HepG2 (cell line): Measurements from ENCODE around the gene RGS13. TPM values are rescaled to one million over a fixed set of nuclear protein-coding genes. Genes with fewer than 3 reads are reported as not detected.

Experiments
- CBX2 ChIP-seq, 2 experiments: fragments of 200-600 bp in 1 of 2; sonication (generic); formaldehyde crosslinking in 1 of 2; IDR thresholded peaks; 2 replicates each; pipeline versions ENCODE4 v1.7.0 to v1.8.1; 2018 to 2022; ENCODE audit warnings: low read depth in 2 of 2, low read length in 1 of 2, mild to moderate bottlenecking in 1 of 2, missing genetic modification reagents in 1 of 2
- JDP2 ChIP-seq: sonication (generic); formaldehyde crosslinking; IDR thresholded peaks from 2 replicates; pipeline ENCODE4 v1.8.1; 2022; ENCODE audit warnings: missing genetic modification reagents, borderline replicate concordance
- MAFK ChIP-seq, 2 experiments: IDR thresholded peaks in 1 of 2; conservative IDR thresholded peaks in 1 of 2; 2 replicates each; pipeline ENCODE4 v1.6.1; 2011; ENCODE audit warnings: improper control_type of control experiment in 2 of 2, low read length in 2 of 2
- MED13 ChIP-seq: sonication (generic); formaldehyde crosslinking; IDR thresholded peaks from 2 replicates; pipeline ENCODE4 v1.5.0; 2020; ENCODE audit warnings: missing genetic modification reagents
- MLLT10 ChIP-seq: sonication (generic); formaldehyde crosslinking; IDR thresholded peaks from 2 replicates; pipeline ENCODE4 v1.4.0; 2020; ENCODE audit warnings: missing genetic modification reagents
- NCOA2 ChIP-seq: sonication (generic); formaldehyde crosslinking; IDR thresholded peaks from 2 replicates; pipeline ENCODE4 v1.8.0; 2022; ENCODE audit warnings: inconsistent platforms
- PCBP1 ChIP-seq: fragments of 200-400 bp; formaldehyde crosslinking; IDR thresholded peaks from 2 replicates; pipeline ENCODE4 v1.6.1; 2017; ENCODE audit warnings: mild to moderate bottlenecking, low read depth, low read length, borderline replicate concordance
- PITX1 ChIP-seq: sonication (generic); formaldehyde crosslinking; IDR thresholded peaks from 2 replicates; pipeline ENCODE4 v1.5.1; 2020; ENCODE audit warnings: mild to moderate bottlenecking, missing genetic modification reagents
- POLR2AphosphoS2 ChIP-seq: IDR thresholded peaks from 2 replicates; pipeline ENCODE4 v1.6.1; 2011; ENCODE audit warnings: low read depth, low read length, improper control_type of control experiment
- SETDB1 ChIP-seq: sonication (generic); formaldehyde crosslinking; IDR thresholded peaks from 2 replicates; pipeline ENCODE4 v1.5.1; 2020; ENCODE audit warnings: missing genetic modification reagents, mild to moderate bottlenecking, borderline replicate concordance
- SKI ChIP-seq: fragments of 450-650 bp; IDR thresholded peaks from one replicate; pipeline ENCODE4 v1.6.1; 2018; ENCODE audit warnings: mild to moderate bottlenecking; ENCODE audit not compliant: partially characterized antibody
- SOX13 ChIP-seq, 3 experiments: fragments of 450-650 bp in 1 of 3; sonication (generic) in 1 of 3; formaldehyde crosslinking in 1 of 3; IDR thresholded peaks in 2 of 3; conservative IDR thresholded peaks in 1 of 3; 2 replicates each; pipeline versions ENCODE4 v1.5.0 to v1.6.1; 2016 to 2020; ENCODE audit warnings: antibody characterized with exemption in 1 of 3, mild to moderate bottlenecking in 1 of 3, missing compliant biosample characterization in 1 of 3, missing genetic modification reagents in 1 of 3, moderate library complexity in 1 of 3
- SOX5 ChIP-seq: IDR thresholded peaks from 2 replicates; pipeline ENCODE4 v1.6.1; 2016; ENCODE audit warnings: borderline replicate concordance
- YEATS4 ChIP-seq: sonication (generic); formaldehyde crosslinking; IDR thresholded peaks from 2 replicates; pipeline ENCODE4 v1.4.0; 2020; ENCODE audit warnings: missing genetic modification reagents, borderline replicate concordance
- ZFP90 ChIP-seq: sonication (generic); formaldehyde crosslinking; IDR thresholded peaks from 2 replicates; pipeline ENCODE4 v1.8.0; 2022; ENCODE audit warnings: missing genetic modification reagents, mild to moderate bottlenecking, inconsistent platforms, borderline replicate concordance
- ZNF460 ChIP-seq: sonication (generic); formaldehyde crosslinking; IDR thresholded peaks from 2 replicates; pipeline ENCODE4 v1.5.1; 2020; ENCODE audit warnings: missing genetic modification reagents, mild to moderate bottlenecking, borderline replicate concordance
- ZSCAN30 ChIP-seq: sonication (generic); formaldehyde crosslinking; IDR thresholded peaks from 2 replicates; pipeline ENCODE4 v1.5.0; 2020; ENCODE audit warnings: mild to moderate bottlenecking, missing genetic modification reagents
- polyA plus RNA-seq, 8 experiments: library from polyadenylated mRNA; depleted of rRNA in 3 of 8; stranded (reverse) in 7 of 8; unstranded in 1 of 8; fragments of >200 nt; fragmentation: Illumina TruSeq in 4 of 8; extraction: Trizol in 4 of 8; gene quantifications; 2 replicates each; pipeline versions ENCODE4 v1.2.1 to v1.2.3, GENCODE V29; 2011 to 2016; ENCODE audit warnings: low read depth in 4 of 8, missing spikeins in 1 of 8, mixed read lengths in 1 of 8; ENCODE audit not compliant: insufficient read depth in 1 of 8
- total RNA-seq, 5 experiments: library from RNA; depleted of rRNA; stranded (reverse); fragments of >200 nt; fragmentation: Illumina TruSeq; extraction: Trizol; gene quantifications; 2 replicates each; pipeline ENCODE4 v1.2.3, GENCODE V29; 2016; ENCODE audit warnings: low read depth in 1 of 5
- TF ChIP-seq, protein P1 (sequence below): sonication (generic); formaldehyde crosslinking; IDR thresholded peaks from 2 replicates; pipeline ENCODE4 v1.5.0; 2020; ENCODE audit warnings: missing genetic modification reagents
- TF ChIP-seq, protein P2 (sequence below): sonication (generic); formaldehyde crosslinking; IDR thresholded peaks from 2 replicates; pipeline ENCODE4 v1.5.1; 2020; ENCODE audit warnings: mild to moderate bottlenecking, missing genetic modification reagents, borderline replicate concordance
- TF ChIP-seq, protein P3 (sequence below): sonication (generic); formaldehyde crosslinking; IDR thresholded peaks from 2 replicates; pipeline ENCODE4 v1.4.0; 2020; ENCODE audit warnings: missing genetic modification reagents

The RGS13 gene
- total and polyA plus RNA-seq, 2 of the 13 experiments (the other 11 are each of a cell fraction or from before 2014, with no cell fraction given) = not detected

DNA sequence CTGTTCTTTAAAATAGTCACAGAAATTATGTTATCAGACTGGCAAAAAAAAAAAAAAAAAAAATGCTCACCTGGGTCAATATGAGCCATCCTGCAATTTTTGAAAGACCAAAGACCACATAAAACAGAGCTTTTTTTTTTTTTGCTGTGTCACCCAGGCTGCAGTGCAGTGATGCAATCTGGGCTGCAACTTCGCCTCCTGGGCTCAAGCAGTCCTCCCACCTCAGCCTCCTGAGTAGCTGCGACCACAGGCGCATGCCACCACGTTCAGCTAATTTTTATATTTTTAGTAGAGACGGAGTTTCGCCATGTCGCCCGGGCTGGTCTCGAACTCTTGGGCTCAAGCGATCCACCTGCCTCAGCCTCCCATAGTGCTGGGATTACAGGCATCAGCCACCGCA is 62.8 kb downstream of the RGS13 start (continued):
- TF ChIP-seq, protein P1, sequence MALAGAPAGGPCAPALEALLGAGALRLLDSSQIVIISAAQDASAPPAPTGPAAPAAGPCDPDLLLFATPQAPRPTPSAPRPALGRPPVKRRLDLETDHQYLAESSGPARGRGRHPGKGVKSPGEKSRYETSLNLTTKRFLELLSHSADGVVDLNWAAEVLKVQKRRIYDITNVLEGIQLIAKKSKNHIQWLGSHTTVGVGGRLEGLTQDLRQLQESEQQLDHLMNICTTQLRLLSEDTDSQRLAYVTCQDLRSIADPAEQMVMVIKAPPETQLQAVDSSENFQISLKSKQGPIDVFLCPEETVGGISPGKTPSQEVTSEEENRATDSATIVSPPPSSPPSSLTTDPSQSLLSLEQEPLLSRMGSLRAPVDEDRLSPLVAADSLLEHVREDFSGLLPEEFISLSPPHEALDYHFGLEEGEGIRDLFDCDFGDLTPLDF (CRISPR knock-in tag) = no peak
- TF ChIP-seq SKI (peak; percentile 15), MLLT10 (CRISPR knock-in tag) (no peak), PITX1 (CRISPR knock-in tag) (0 out of 2 replicates have a peak, but pooled peaks have one; percentile 29), PCBP1 (no peak), MAFK (conservative IDR thresholded peaks at IDR 0.05 in 1 of 2, IDR thresholded peaks at IDR 0.05 in 1 of 2; ENCODE audit: low read length in 2 of 2) (peak; percentile 64 to 77), NCOA2 (peak; percentile 54; the same call in 1 of the 2 replicates), SETDB1 (CRISPR knock-in tag) (no peak), YEATS4 (CRISPR knock-in tag) (0 out of 2 replicates have a peak, but pooled peaks have one; percentile 28), ZNF460 (CRISPR knock-in tag) (peak; percentile 97), ZFP90 (CRISPR knock-in tag) (0 out of 2 replicates have a peak, but pooled peaks have one; percentile 30), POLR2AphosphoS2 (no peak), SOX5 (CRISPR knock-in tag) (peak; percentile 51; the same call in 1 of the 2 replicates), JDP2 (CRISPR knock-in tag) (no peak), CBX2 (IDR thresholded peaks at IDR 0.05; ENCODE audit: low read depth, low read length) (no peak), CBX2 (CRISPR knock-in tag; IDR thresholded peaks at IDR 0.05; ENCODE audit: low read depth) (no peak), ZSCAN30 (CRISPR knock-in tag) (no peak), MED13 (no peak), SOX13 (IDR thresholded peaks at IDR 0.05) (0 out of 2 replicates have a peak, but pooled peaks have one; percentile 10), SOX13 (CRISPR knock-in tag; conservative IDR thresholded peaks at IDR 0.05 in 1 of 2, IDR thresholded peaks at IDR 0.05 in 1 of 2) (peak in 1 of 2 experiments; percentile 56; a peak in 2 of 4 replicates)
- TF ChIP-seq, protein P2, sequence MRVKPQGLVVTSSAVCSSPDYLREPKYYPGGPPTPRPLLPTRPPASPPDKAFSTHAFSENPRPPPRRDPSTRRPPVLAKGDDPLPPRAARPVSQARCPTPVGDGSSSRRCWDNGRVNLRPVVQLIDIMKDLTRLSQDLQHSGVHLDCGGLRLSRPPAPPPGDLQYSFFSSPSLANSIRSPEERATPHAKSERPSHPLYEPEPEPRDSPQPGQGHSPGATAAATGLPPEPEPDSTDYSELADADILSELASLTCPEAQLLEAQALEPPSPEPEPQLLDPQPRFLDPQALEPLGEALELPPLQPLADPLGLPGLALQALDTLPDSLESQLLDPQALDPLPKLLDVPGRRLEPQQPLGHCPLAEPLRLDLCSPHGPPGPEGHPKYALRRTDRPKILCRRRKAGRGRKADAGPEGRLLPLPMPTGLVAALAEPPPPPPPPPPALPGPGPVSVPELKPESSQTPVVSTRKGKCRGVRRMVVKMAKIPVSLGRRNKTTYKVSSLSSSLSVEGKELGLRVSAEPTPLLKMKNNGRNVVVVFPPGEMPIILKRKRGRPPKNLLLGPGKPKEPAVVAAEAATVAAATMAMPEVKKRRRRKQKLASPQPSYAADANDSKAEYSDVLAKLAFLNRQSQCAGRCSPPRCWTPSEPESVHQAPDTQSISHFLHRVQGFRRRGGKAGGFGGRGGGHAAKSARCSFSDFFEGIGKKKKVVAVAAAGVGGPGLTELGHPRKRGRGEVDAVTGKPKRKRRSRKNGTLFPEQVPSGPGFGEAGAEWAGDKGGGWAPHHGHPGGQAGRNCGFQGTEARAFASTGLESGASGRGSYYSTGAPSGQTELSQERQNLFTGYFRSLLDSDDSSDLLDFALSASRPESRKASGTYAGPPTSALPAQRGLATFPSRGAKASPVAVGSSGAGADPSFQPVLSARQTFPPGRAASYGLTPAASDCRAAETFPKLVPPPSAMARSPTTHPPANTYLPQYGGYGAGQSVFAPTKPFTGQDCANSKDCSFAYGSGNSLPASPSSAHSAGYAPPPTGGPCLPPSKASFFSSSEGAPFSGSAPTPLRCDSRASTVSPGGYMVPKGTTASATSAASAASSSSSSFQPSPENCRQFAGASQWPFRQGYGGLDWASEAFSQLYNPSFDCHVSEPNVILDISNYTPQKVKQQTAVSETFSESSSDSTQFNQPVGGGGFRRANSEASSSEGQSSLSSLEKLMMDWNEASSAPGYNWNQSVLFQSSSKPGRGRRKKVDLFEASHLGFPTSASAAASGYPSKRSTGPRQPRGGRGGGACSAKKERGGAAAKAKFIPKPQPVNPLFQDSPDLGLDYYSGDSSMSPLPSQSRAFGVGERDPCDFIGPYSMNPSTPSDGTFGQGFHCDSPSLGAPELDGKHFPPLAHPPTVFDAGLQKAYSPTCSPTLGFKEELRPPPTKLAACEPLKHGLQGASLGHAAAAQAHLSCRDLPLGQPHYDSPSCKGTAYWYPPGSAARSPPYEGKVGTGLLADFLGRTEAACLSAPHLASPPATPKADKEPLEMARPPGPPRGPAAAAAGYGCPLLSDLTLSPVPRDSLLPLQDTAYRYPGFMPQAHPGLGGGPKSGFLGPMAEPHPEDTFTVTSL (CRISPR knock-in tag) = peak; percentile 64; the same call in 1 of the 2 replicates
- TF ChIP-seq, protein P3, sequence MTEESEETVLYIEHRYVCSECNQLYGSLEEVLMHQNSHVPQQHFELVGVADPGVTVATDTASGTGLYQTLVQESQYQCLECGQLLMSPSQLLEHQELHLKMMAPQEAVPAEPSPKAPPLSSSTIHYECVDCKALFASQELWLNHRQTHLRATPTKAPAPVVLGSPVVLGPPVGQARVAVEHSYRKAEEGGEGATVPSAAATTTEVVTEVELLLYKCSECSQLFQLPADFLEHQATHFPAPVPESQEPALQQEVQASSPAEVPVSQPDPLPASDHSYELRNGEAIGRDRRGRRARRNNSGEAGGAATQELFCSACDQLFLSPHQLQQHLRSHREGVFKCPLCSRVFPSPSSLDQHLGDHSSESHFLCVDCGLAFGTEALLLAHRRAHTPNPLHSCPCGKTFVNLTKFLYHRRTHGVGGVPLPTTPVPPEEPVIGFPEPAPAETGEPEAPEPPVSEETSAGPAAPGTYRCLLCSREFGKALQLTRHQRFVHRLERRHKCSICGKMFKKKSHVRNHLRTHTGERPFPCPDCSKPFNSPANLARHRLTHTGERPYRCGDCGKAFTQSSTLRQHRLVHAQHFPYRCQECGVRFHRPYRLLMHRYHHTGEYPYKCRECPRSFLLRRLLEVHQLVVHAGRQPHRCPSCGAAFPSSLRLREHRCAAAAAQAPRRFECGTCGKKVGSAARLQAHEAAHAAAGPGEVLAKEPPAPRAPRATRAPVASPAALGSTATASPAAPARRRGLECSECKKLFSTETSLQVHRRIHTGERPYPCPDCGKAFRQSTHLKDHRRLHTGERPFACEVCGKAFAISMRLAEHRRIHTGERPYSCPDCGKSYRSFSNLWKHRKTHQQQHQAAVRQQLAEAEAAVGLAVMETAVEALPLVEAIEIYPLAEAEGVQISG (CRISPR knock-in tag) = peak; percentile 26; the same call in 1 of the 2 replicates
